HAP-1 (cell line): ENCODE measurements around the gene ABCD1.

Experiments
- DNase-seq, 2 experiments: peaks; one replicate each; pipeline ENCODE4 v3.0.0-alpha.2; 2016 to 2020; ENCODE audit warnings: low spot score in 2 of 2
- H3K27me3 ChIP-seq: fragments of 250-450 bp; sonication (Bioruptor Pico); 2 replicates; pipeline ENCODE4 v1.5.1; 2020; ENCODE audit warnings: low read depth, mild to moderate bottlenecking, moderate library complexity
- H3K36me3 ChIP-seq: fragments of 250-450 bp; sonication (Bioruptor Pico); replicated peaks from 2 replicates; pipeline ENCODE4 v1.5.1; 2020; ENCODE audit warnings: mild to moderate bottlenecking
- H3K4me1 ChIP-seq: fragments of 250-450 bp; sonication (Bioruptor Pico); 2 replicates; pipeline ENCODE4 v1.5.1; 2020; ENCODE audit warnings: mild to moderate bottlenecking
- H3K4me3 ChIP-seq: fragments of 250-450 bp; sonication (Bioruptor Pico); 2 replicates; pipeline ENCODE4 v1.5.1; 2020; ENCODE audit warnings: mild to moderate bottlenecking, moderate library complexity
- H3K9me3 ChIP-seq: fragments of 250-450 bp; sonication (Bioruptor Pico); 2 replicates; pipeline ENCODE4 v1.5.1; 2020; ENCODE audit warnings: mild to moderate bottlenecking, moderate library complexity
- in situ Hi-C: fragments of 300-500 bp; cut with MboI; formaldehyde crosslinking; loops from 3 replicates; pipeline ENCODE4 v1.14.3; 2020; ENCODE audit warnings: low sequenced_read_pairs, inconsistent platforms, mixed read lengths

The ABCD1 gene

GRCh38 chrX:153791104-153791852 lies 66.6 kb downstream of the ABCD1 start:
- Histone ChIP-seq H3K9me3 (no peaks in the 10 kb centered on the region), H3K36me3 (peaks cover 49% of the 10 kb centered on the region), H3K4me1 (peaks cover 13% of the 10 kb centered on the region), H3K27me3 (no peaks in the 10 kb centered on the region), H3K4me3 (no peak overlapping the region)
- in situ Hi-C loops, result no loop called here
- no peak for DNase-seq

GRCh38 chrX:153792368-153792767 lies 67.7 kb downstream of the ABCD1 start:
- in situ Hi-C loops, result no loop called here
- peaks cover 14% of the 10 kb centered on the region for H3K4me1 ChIP-seq
- peaks cover 49% of the 10 kb centered on the region for H3K36me3 ChIP-seq
- no peaks in the 10 kb centered on the region for H3K27me3 ChIP-seq
- H3K4me3 ChIP-seq, result no peak overlapping the region
- no peak for DNase-seq
- H3K9me3 ChIP-seq, result no peaks in the 10 kb centered on the region

- Histone ChIP-seq H3K4me3 (peak overlapping the region; percentile 100), H3K9me3 (no peaks in the 10 kb centered on the region), H3K36me3 (peaks cover 49% of the 10 kb centered on the region), H3K4me1 (peaks cover 14% of the 10 kb centered on the region), H3K27me3 (no peaks in the 10 kb centered on the region)
- in situ Hi-C loops, result no loop called here
- peak in 1 of 2 experiments; percentile 47 for DNase-seq
Measured at GRCh38 chrX:153793291-153793690, 68.6 kb downstream of the ABCD1 start.
